GM19467 (cell line): Measurements from ENCODE around the gene PDZRN3.
"Not testable (repeated sequence)": the region's sequence is repeated elsewhere in the genome, so short reads cannot be mapped to it uniquely, and the experiment has no call there.

Experiments used
- ATAC-seq: cut with Tn5 transposase; IDR thresholded peaks from one replicate; pipeline ENCODE4 v1.9.1; 2021; ENCODE audit warnings: mild to moderate bottlenecking, moderate library complexity; ENCODE audit not compliant: unreplicated experiment

PDZRN3 gene

DNA sequence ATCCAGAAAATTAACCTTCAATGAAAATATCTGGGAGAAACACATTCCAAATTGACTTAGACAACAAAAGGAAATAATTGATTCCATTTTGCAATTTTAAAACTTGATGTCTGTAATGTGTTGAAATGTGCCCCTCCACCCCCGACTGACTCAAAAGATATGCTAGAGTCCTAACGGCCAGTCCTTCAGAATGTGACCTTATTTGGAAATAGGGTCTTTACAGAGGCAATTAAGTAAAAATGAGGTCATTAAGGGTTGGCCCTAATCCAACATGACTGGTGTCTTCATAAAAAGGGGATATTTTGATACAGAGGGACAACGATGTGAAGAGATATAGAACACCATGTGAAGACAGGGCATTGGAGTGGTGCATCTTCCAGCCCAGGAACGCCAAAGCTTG lies 153.9 kb downstream of the PDZRN3 start:
- no peak for ATAC-seq

- ATAC-seq = no peak
Observed at GRCh38 chr3:73469331-73469730, 155.4 kb downstream of the PDZRN3 start.

DNA sequence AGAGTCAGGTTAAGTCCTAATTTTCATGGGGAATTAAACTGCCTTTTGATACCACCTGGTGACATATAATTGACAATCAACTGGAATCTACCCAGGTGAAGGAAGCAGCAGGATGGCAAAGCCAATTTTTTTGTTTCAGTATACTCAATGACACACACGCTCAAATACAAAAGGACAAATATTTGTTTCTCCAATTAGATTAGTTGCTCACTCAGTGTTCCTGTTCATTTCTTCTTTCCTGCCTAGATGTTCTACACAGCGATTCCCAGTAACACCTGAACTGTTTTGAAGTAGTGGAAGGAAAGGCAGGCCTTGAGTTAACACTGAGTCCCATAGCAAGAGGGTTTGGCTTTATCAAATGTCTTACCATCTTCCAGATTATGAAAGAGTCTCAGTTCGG lies 157.5 kb downstream of the PDZRN3 start:
- ATAC-seq = no peak

DNA sequence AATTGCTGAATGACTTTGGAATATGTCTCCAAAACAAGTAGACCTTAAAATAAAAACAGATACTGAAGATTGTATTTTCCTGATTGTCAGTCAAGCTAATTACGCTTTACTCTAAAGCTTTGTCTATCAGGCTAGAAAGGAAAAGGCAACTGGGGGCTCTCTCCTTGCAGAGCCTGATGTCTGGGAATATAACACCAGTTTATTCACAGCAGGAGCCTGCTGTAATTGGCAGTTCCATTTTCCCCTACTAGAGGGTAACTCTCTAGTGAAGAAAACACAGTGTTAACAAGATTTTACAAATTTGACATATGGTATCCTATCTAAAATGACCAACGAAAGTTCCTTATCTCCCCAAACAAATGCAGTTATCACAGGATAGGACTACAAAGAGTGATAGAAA lies 158.8 kb downstream of the PDZRN3 start:
- ATAC-seq = no peak

DNA sequence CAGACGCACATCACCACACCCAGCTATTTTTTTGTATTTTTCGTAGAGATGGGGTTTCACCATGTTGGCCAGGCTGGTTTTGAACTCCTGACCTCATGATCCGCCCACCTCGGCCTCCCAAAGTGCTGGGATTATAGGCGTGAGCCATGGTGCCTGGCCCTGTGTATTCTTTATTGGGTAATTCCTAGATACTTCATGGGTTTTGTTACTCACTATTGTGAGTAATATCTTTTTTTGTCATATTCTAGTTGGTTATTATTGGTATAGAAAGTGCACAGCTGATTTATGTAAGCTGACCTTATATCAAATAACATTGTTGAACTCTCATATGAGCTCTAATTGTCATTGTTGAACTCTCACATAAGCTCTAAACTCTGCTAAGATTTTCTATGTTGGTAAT lies 160.6 kb downstream of the PDZRN3 start:
- not testable (repeated sequence) for ATAC-seq

- no peak for ATAC-seq
Observed at GRCh38 chr3:73461547-73461946, 163.2 kb downstream of the PDZRN3 start.

DNA sequence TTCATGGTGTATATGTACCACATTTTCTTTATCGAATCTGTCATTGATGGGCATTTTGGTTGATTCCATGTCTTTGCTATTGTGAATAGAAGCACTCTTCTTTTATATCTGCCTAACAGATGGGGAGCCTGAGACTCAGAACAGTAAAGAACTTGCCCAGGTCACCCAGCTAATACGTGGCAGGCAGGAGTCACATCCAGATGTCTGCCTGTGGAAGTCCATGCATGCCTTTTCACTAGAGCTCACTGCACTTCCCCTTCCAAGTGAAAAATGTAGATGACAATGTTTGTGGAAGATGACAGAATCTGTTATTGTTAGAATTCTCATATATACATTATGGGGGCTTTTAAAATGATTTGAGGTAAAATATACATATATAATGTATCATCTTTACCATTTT lies 165.0 kb downstream of the PDZRN3 start:
- no peak for ATAC-seq

- ATAC-seq = no peak
Observed at GRCh38 chr3:73453666-73454065, 171.1 kb downstream of the PDZRN3 start.

- ATAC-seq = no peak
Observed at GRCh38 chr3:73452729-73453128, 172.0 kb downstream of the PDZRN3 start.

DNA sequence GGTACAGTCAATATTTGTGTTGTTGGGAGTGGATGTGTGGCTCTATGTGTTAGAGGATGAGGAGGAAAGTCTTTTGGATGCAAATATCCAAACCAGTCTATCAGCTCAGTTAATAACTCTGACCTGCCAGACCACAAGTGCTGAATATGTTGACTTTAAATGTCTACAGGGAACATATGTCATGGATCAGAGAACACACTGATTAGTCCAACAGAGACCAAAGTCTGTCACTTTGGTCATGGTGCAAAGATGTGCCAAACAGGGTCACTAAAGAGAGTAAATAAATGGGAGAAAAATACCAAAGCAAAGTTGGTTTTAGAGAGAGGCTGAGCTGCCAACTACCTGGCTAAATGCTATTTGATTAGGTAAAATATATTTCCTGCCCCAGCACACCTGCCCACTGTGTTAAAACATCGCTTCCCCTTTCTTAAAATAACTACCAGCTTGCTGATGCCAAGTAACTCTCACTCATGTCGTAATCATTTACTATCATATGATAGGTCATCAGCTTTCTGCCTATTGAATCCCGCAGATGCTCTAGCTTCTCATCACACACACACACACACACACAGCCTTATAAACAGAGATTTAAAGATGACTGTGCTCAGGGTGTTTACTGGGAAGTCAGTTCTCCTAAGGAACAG lies 173.3 kb downstream of the PDZRN3 start:
- ATAC-seq = peak; percentile 41

DNA sequence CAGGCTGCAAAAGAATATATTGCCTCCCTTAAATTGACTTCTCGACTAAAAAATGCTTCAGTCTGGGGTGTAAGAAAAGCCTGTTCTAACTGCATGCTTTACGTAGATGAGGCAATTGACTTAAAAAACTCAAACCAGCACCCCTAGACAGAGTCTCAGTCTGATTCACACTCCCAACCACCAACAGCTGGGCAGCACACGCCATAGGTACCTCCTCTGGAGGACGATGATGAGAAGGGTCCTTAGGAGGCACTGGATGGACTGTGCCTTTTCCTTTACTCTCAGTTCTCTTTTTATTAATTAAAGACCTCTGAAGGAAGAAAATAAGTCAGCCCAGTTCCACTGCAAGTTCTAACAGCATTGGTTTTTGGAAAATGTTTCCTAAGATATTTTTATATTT lies 175.0 kb downstream of the PDZRN3 start:
- peak; percentile 38 for ATAC-seq

GRCh38 chr3:73448761-73449301 lies 175.9 kb downstream of the PDZRN3 start:
- ATAC-seq = peak; percentile 91

DNA sequence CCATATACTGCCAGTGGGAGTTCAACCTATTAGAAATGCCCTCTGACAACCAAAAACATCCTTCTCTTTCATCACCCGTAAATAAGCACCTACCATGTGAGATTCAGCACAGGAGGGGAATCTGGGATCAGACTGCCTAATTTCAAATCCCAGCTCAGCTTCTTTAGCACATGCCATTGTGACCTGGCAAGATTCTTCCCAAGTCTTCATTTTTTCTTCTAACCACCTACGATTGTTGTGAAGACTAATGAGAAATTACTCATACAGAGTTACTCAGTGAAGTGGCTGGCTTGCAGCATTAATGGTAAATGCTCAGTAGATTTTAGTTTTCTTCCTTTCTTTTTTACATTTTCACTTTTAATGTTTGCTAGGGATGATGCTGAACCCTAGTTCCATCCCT lies 176.7 kb downstream of the PDZRN3 start:
- no peak for ATAC-seq

GRCh38 chr3:73447111-73447510 lies 177.6 kb downstream of the PDZRN3 start:
- no peak for ATAC-seq

DNA sequence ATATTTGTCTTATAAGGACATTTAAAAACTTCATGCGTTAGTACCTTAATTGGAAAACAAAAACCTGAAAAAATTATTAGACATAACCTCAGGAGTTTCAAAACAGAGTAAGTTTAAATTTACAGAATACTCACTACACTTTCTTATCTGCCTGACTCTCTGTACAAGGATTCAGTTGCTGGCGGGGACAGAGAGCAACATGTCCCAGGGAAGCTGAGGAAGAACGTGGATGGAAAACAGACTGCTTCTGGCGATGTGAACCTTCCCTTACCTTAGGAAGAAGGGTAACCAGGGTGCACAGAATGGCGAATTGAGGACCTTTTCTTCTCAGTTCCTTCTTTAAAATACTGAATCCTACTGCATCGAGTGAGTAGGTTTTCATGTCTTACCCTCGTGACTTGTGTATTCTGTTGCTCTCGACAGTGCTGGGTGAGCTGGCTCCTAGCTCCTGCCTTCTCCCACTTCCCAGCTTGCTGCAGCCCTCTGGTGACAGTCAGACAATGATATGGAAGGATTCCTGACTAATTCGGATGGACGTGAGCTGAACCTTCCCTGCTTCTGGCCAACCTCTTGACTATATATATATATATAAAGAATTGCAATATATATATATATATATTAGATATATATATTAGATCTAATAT lies 178.2 kb downstream of the PDZRN3 start:
- ATAC-seq = no peak

DNA sequence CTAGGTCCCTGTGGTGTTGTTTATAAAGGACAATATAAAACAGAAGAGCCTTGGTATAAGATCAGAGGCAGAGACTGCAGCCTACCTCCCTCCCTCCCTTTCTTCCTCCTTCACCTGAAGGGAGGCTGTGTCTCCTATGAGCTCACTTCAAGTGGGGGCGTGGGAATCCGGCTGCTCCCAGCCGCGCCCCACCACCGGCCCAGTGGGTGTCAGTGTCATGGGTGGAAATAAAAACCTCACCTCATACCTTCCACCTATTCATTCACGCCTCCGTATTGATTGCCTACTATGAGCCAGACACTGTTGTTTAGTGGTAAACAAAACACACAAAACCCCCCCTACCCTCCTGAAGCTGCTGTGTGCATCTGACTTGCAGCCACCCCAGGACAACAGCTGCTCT lies 181.9 kb downstream of the PDZRN3 start:
- ATAC-seq = no peak

GRCh38 chr3:73442152-73442551 lies 182.6 kb downstream of the PDZRN3 start:
- ATAC-seq = no peak

- ATAC-seq = no peak
Observed at GRCh38 chr3:73437828-73438227, 186.9 kb downstream of the PDZRN3 start.

- no peak for ATAC-seq
Observed at GRCh38 chr3:73435055-73435454, 189.7 kb downstream of the PDZRN3 start.

- no peak for ATAC-seq
Observed at GRCh38 chr3:73433687-73434086, 191.1 kb downstream of the PDZRN3 start.

DNA sequence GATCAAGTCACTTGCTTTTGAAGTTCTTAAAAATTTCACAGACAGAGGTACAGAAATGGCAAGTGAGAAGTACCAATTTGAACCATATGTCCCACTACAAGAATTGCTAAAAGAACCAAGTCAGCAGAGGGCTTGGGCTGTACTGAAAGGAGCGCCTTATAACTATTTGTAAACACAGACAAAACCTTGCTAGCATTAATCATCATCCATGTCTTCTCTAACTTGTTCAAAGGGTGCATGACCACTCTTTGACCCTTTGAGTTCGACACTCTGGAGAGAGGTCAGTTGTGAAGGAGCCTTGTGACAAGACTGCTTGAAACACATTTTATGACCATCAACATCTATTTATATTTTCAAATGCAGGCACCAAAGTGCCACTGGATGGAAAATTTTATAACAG lies 191.7 kb downstream of the PDZRN3 start:
- ATAC-seq = no peak

- no peak for ATAC-seq
Observed at GRCh38 chr3:73432706-73433032, 192.1 kb downstream of the PDZRN3 start.
